H9 (cell line): Measurements from ENCODE around the gene MAPK12. TPM values are rescaled to one million over a fixed set of nuclear protein-coding genes. Genes with fewer than 3 reads are reported as not detected.

Experiments used
- DNase-seq: peaks from one replicate; pipeline ENCODE4 v3.0.0-alpha.2; 2017
- H2AFZ ChIP-seq: one replicate; pipeline ENCODE4 v1.6.1; 2013; ENCODE audit warnings: mild to moderate bottlenecking, low read length, control low read depth, moderate library complexity
- H2AK5ac ChIP-seq: 2 replicates; pipeline ENCODE4 v1.6.1; 2013; ENCODE audit warnings: low read length, control low read depth, mixed read lengths; ENCODE audit not compliant: insufficient read length
- H2BK120ac ChIP-seq: one replicate; pipeline ENCODE4 v1.6.1; 2013; ENCODE audit warnings: low read depth, mild to moderate bottlenecking, low read length, control low read depth, inconsistent platforms; ENCODE audit not compliant: poor library complexity, severe bottlenecking
- H2BK12ac ChIP-seq: 2 replicates; pipeline ENCODE4 v1.6.1; 2013; ENCODE audit warnings: low read length, control low read depth, mixed read lengths, low read depth; ENCODE audit not compliant: insufficient read length
- H2BK15ac ChIP-seq: 2 replicates; pipeline ENCODE4 v1.6.1; 2013; ENCODE audit warnings: low read depth, low read length, control low read depth
- H2BK20ac ChIP-seq: one replicate; pipeline ENCODE4 v1.6.1; 2013; ENCODE audit warnings: low read depth, mild to moderate bottlenecking, low read length, control low read depth, inconsistent platforms; ENCODE audit not compliant: poor library complexity, severe bottlenecking
- H2BK5ac ChIP-seq: 2 replicates; pipeline ENCODE4 v1.6.1; 2013; ENCODE audit warnings: low read length, control low read depth, mixed read lengths; ENCODE audit not compliant: insufficient read length
- H3K14ac ChIP-seq: 2 replicates; pipeline ENCODE4 v1.6.1; 2013; ENCODE audit warnings: low read length, control low read depth; ENCODE audit not compliant: insufficient read depth
- H3K18ac ChIP-seq: 2 replicates; pipeline ENCODE4 v1.6.1; 2013; ENCODE audit warnings: low read depth, mild to moderate bottlenecking, mixed read lengths, low read length, control low read depth; ENCODE audit not compliant: insufficient read length
- H3K23ac ChIP-seq: 2 replicates; pipeline ENCODE4 v1.6.1; 2013; ENCODE audit warnings: low read length, control low read depth, mixed read lengths, low read depth; ENCODE audit not compliant: insufficient read length
- H3K23me2 ChIP-seq: 2 replicates; pipeline ENCODE4 v1.6.1; 2013; ENCODE audit warnings: low read depth, mild to moderate bottlenecking, mixed read lengths, low read length, control low read depth; ENCODE audit not compliant: insufficient read length, poor library complexity, severe bottlenecking
- H3K27ac ChIP-seq: 2 replicates; pipeline ENCODE4 v1.5.1; 2013; ENCODE audit warnings: low read length, control low read depth, mixed read lengths, low read depth; ENCODE audit not compliant: insufficient read length
- H3K27me3 ChIP-seq: 2 replicates; pipeline ENCODE4 v1.6.1; 2013; ENCODE audit warnings: low read length, control low read depth, inconsistent platforms; ENCODE audit not compliant: insufficient read depth
- H3K4ac ChIP-seq: 2 replicates; pipeline ENCODE4 v1.6.1; 2013; ENCODE audit warnings: low read depth, mild to moderate bottlenecking, control low read depth, inconsistent platforms, low read length, moderate library complexity
- H3K4me1 ChIP-seq: 2 replicates; pipeline ENCODE4 v1.6.1; 2013; ENCODE audit warnings: low read length, control low read depth, inconsistent platforms; ENCODE audit not compliant: insufficient read depth
- H3K4me2 ChIP-seq: 2 replicates; pipeline ENCODE4 v1.6.1; 2013; ENCODE audit warnings: low read length, control low read depth, mixed read lengths; ENCODE audit not compliant: insufficient read length, insufficient read depth
- H3K56ac ChIP-seq: 2 replicates; pipeline ENCODE4 v1.6.1; 2013; ENCODE audit warnings: low read depth, mild to moderate bottlenecking, mixed read lengths, low read length, control low read depth; ENCODE audit not compliant: insufficient read length
- H3K79me1 ChIP-seq: 2 replicates; pipeline ENCODE4 v1.6.1; 2013; ENCODE audit warnings: low read depth, mild to moderate bottlenecking, moderate library complexity, low read length, control low read depth, inconsistent platforms; ENCODE audit not compliant: insufficient read depth, poor library complexity, severe bottlenecking
- H3K79me2 ChIP-seq: 2 replicates; pipeline ENCODE4 v1.6.1; 2013; ENCODE audit warnings: low read length, control low read depth, inconsistent platforms; ENCODE audit not compliant: insufficient read depth
- H3K9ac ChIP-seq: 2 replicates; pipeline ENCODE4 v1.6.1; 2013; ENCODE audit warnings: low read length, control low read depth, mixed read lengths; ENCODE audit not compliant: insufficient read length; ENCODE audit errors: extremely low read depth
- H3K9me3 ChIP-seq: one replicate; pipeline ENCODE4 v1.6.1; 2013; ENCODE audit warnings: low read depth, low read length, inconsistent platforms; ENCODE audit not compliant: control insufficient read depth
- H3T11ph ChIP-seq: one replicate; pipeline ENCODE4 v1.6.1; 2013; ENCODE audit warnings: mild to moderate bottlenecking, low read length, control low read depth, inconsistent platforms
- H4K20me1 ChIP-seq: one replicate; pipeline ENCODE4 v1.6.1; 2013; ENCODE audit not compliant: control insufficient read depth, insufficient read length, insufficient read depth
- H4K5ac ChIP-seq: 2 replicates; pipeline ENCODE4 v1.6.1; 2013; ENCODE audit warnings: low read depth, mild to moderate bottlenecking, mixed read lengths, low read length, control low read depth; ENCODE audit not compliant: insufficient read length
- H4K8ac ChIP-seq: replicated peaks from 2 replicates; pipeline ENCODE4 v1.6.1; 2013; ENCODE audit warnings: low read length, control low read depth, mixed read lengths, low read depth; ENCODE audit not compliant: insufficient read length
- H4K91ac ChIP-seq: 2 replicates; pipeline ENCODE4 v1.6.1; 2013; ENCODE audit warnings: low read depth, mild to moderate bottlenecking, moderate library complexity, mixed read lengths, low read length, control low read depth; ENCODE audit not compliant: insufficient read length
- H3K27ac Mint-ChIP-seq, 3 experiments: 2 replicates in 2 of 3; 3 replicates in 1 of 3; pipeline ENCODE4 v1.8.0; 2020 to 2021; ENCODE audit warnings: mixed read lengths in 3 of 3, mild to moderate bottlenecking in 1 of 3, moderate library complexity in 1 of 3
- H3K27me3 Mint-ChIP-seq: 2 replicates; pipeline ENCODE4 v1.8.0; 2021; ENCODE audit warnings: low read depth, mild to moderate bottlenecking, moderate library complexity, mixed read lengths
- H3K36me3 Mint-ChIP-seq, 3 experiments: 2 replicates in 2 of 3; 3 replicates in 1 of 3; pipeline ENCODE4 v1.8.0; 2020 to 2021; ENCODE audit warnings: low read depth in 3 of 3, mixed read lengths in 3 of 3; ENCODE audit not compliant: insufficient read depth in 1 of 3
- H3K4me1 Mint-ChIP-seq, 2 experiments: 2 replicates each; pipeline ENCODE4 v1.8.0; 2020; ENCODE audit warnings: mixed read lengths in 2 of 2
- H3K4me3 Mint-ChIP-seq, 2 experiments: 2 replicates in 1 of 2; 3 replicates in 1 of 2; pipeline ENCODE4 v1.8.0; 2020 to 2021; ENCODE audit warnings: mild to moderate bottlenecking in 2 of 2, mixed read lengths in 2 of 2, moderate library complexity in 1 of 2
- H3K9me3 Mint-ChIP-seq, 2 experiments: 2 replicates in 1 of 2; 3 replicates in 1 of 2; pipeline ENCODE4 v1.8.0; 2020; ENCODE audit warnings: mild to moderate bottlenecking in 2 of 2, mixed read lengths in 2 of 2, moderate library complexity in 1 of 2
- WGBS: extraction: QIAGEN DNeasy Blood & Tissue Kit; methylation state at CpG from one replicate; pipeline ENCODE4 v1.1.7; 2013; ENCODE audit warnings: missing lambda C conversion rate, low lambda C conversion rate, mixed read lengths; ENCODE audit not compliant: insufficient read length; ENCODE audit errors: extremely low coverage; 5-methylcytosine and 5-hydroxymethylcytosine counted together
- total RNA-seq: library from RNA; stranded (reverse); gene quantifications from 2 replicates; pipeline ENCODE4 v1.2.1, GENCODE V29; 2021
- TF ChIP-seq, protein P1 (sequence below): fragments of 200-600 bp; sonication (generic); conservative IDR thresholded peaks from 3 replicates; pipeline ENCODE4 v1.8.0; 2021; ENCODE audit warnings: antibody characterized with exemption, mild to moderate bottlenecking

The MAPK12 gene
- total RNA-seq, 1 experiment from 2014 or later: 31.3 TPM

- no peak overlapping the region for H2BK15ac ChIP-seq
- no peak overlapping the region for H3K9ac ChIP-seq
- H3K27ac Mint-ChIP-seq: no peak overlapping the region
Measured at GRCh38 chr22:50249341-50250248, 11.9 kb downstream of the MAPK12 start.

More at GRCh38 chr22:50249341-50250248, 11.9 kb downstream of the MAPK12 start:
- Histone ChIP-seq H4K8ac (no peak overlapping the region), H3K9me3 (no peaks in the 10 kb centered on the region), H3K23ac (no peak overlapping the region), H3K27me3 (no peaks in the 10 kb centered on the region), H2BK12ac (no peak overlapping the region), H2AK5ac (no peak overlapping the region), H4K91ac (no peak overlapping the region), H4K5ac (no peak overlapping the region), H3K23me2 (peaks cover 24% of the 10 kb centered on the region), H3T11ph (no peak overlapping the region), H3K27ac (no peak overlapping the region), H3K4ac (no peak overlapping the region), H3K79me1 (no peaks in the 10 kb centered on the region), H3K79me2 (no peaks in the 10 kb centered on the region), H3K4me2 (no peak overlapping the region), H4K20me1 (no peaks in the 10 kb centered on the region), H3K56ac (no peak overlapping the region), H2BK20ac (no peak overlapping the region), H3K14ac (no peak overlapping the region), H3K4me1 (no peaks in the 10 kb centered on the region), H3K18ac (no peak overlapping the region), H2BK120ac (no peak overlapping the region), H2AFZ (no peak overlapping the region), H2BK5ac (no peak overlapping the region)
- DNase-seq: no peak
- Mint-ChIP-seq H3K27me3 (no peaks in the 10 kb centered on the region; the same call in 1 of the 2 replicates), H3K4me1 (peaks cover 6 to 20% of the 10 kb centered on the region in 2 experiments), H3K36me3 (peaks cover 0 to 16% (median 5%) of the 10 kb centered on the region in 3 experiments; a peak in 3 of 7 replicates), H3K4me3 (peak overlapping the region; percentile 73 to 85; a peak in 4 of 5 replicates), H3K9me3 (no peaks in the 10 kb centered on the region; a peak in 1 of 5 replicates)
- TF ChIP-seq, protein P1, sequence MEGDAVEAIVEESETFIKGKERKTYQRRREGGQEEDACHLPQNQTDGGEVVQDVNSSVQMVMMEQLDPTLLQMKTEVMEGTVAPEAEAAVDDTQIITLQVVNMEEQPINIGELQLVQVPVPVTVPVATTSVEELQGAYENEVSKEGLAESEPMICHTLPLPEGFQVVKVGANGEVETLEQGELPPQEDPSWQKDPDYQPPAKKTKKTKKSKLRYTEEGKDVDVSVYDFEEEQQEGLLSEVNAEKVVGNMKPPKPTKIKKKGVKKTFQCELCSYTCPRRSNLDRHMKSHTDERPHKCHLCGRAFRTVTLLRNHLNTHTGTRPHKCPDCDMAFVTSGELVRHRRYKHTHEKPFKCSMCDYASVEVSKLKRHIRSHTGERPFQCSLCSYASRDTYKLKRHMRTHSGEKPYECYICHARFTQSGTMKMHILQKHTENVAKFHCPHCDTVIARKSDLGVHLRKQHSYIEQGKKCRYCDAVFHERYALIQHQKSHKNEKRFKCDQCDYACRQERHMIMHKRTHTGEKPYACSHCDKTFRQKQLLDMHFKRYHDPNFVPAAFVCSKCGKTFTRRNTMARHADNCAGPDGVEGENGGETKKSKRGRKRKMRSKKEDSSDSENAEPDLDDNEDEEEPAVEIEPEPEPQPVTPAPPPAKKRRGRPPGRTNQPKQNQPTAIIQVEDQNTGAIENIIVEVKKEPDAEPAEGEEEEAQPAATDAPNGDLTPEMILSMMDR: no peak
- no CpG with 5 or more reads among the region's 32 CpGs for WGBS
